Right lobe of liver (tissue), 6 donors: ENCODE data around the gene SUPT6H. TPM values are rescaled to one million over a fixed set of nuclear protein-coding genes. Genes with fewer than 3 reads are reported as not detected.
"Not testable (repeated sequence)": the region's sequence is repeated elsewhere in the genome, so short reads cannot be mapped to it uniquely, and the experiment has no call there.

Experiments
- ATAC-seq, 4 donors: fragments of 200-7000 bp; cut with Tn5 transposase; one replicate each; pipeline ENCODE4 v1.9.1; 2020; ENCODE audit warnings: mild to moderate bottlenecking in 4 of 4, moderate library complexity in 4 of 4
- DNase-seq, 3 donors: peaks; one replicate each; pipeline ENCODE4 v3.0.0-alpha.2; 2020
- H3K27ac ChIP-seq, 3 donors: fragments of 200-600 bp; one replicate each; pipeline ENCODE4 v1.8.0; 2022
- H3K27me3 ChIP-seq, 2 donors: fragments of 200-600 bp; one replicate each; pipeline ENCODE4 v1.8.0; 2022
- H3K36me3 ChIP-seq, 4 donors: fragments of 200-600 bp; sonication (generic) in 1 of 4; one replicate each; pipeline versions ENCODE4 v1.5.1 to v1.8.0; 2017 to 2022; ENCODE audit warnings: control low read depth in 1 of 4
- H3K4me1 ChIP-seq, 4 donors: fragments of 200-600 bp; sonication (generic) in 1 of 4; one replicate each; pipeline versions ENCODE4 v1.5.1 to v1.8.0; 2017 to 2022; ENCODE audit warnings: control low read depth in 1 of 4
- H3K4me3 ChIP-seq, 3 donors: fragments of 200-600 bp; one replicate each; pipeline ENCODE4 v1.8.0; 2022
- H3K9me3 ChIP-seq, 4 donors: fragments of 200-600 bp; sonication (generic) in 1 of 4; one replicate each; pipeline versions ENCODE4 v1.5.1 to v1.8.0; 2017 to 2022; ENCODE audit warnings: control low read depth in 1 of 4
- POLR2A ChIP-seq: fragments of 450-650 bp; IDR thresholded peaks from one replicate; pipeline ENCODE4 v1.6.1; 2017; ENCODE audit warnings: antibody characterized with exemption, mild to moderate bottlenecking
- WGBS: methylation state at CpG from one replicate; pipeline ENCODE4 v1.1.6; 2018; ENCODE audit warnings: low coverage, low lambda C conversion rate; ENCODE audit not compliant: insufficient coverage; ENCODE audit errors: missing lambda C conversion rate; 5-methylcytosine and 5-hydroxymethylcytosine counted together
- intact Hi-C, 2 donors: fragments of 100-400 bp; cut with DNase I; formaldehyde crosslinking; loops; one replicate each; pipeline versions ENCODE4 v1.11.2 to v1.14.1; 2022
- total RNA-seq, 6 experiments: library from RNA; depleted of rRNA in 2 of 6; stranded (reverse); fragments of >200 nt in 2 of 6; fragmentation: NEBNext Ultra II Directional in 3 of 6; extraction: Animal tissue kit (Norgen Biotek cat#: 25700) in 3 of 6; gene quantifications; one replicate each; pipeline versions ENCODE4 v1.1.0 to v1.2.4, GENCODE V29; 2016 to 2023
- TF ChIP-seq, protein P1 (sequence below), 4 donors: fragments of 200-600 bp in 3 of 4; fragments of 450-650 bp in 1 of 4; IDR thresholded peaks; one replicate each; pipeline versions ENCODE4 v1.5.1 to v1.8.0; 2016 to 2022; ENCODE audit warnings: antibody characterized with exemption in 4 of 4, mild to moderate bottlenecking in 2 of 4
- donor health status: DM: no; HTN: yes; CAD: no.
- donor health status: DM: no; HTN: no; CAD: no.
- donor health status: DM: no; HTN: no; CAD: no.
- donor health status: DM: no; HTN: yes; CAD: no.
- donor health status: DM: no; HTN: yes; CAD: no.

The SUPT6H gene
- total RNA-seq, 6 experiments from 2014 or later, result 28.8 to 38.0 (median 34.0) TPM

- H3K4me1 ChIP-seq, result peaks cover 0 to 23% (median 10%) of the 10 kb centered on the region in 4 donors
- ATAC-seq, result no peak
- peaks cover 6 to 36% (median 23%) of the 10 kb centered on the region in 4 donors for H3K36me3 ChIP-seq
- H3K27ac ChIP-seq, result peak overlapping the region; percentile 38 to 74 (median 67)
- intact Hi-C loops, result no loop called here
- TF ChIP-seq POLR2A, result no peak
- TF ChIP-seq, protein P1, sequence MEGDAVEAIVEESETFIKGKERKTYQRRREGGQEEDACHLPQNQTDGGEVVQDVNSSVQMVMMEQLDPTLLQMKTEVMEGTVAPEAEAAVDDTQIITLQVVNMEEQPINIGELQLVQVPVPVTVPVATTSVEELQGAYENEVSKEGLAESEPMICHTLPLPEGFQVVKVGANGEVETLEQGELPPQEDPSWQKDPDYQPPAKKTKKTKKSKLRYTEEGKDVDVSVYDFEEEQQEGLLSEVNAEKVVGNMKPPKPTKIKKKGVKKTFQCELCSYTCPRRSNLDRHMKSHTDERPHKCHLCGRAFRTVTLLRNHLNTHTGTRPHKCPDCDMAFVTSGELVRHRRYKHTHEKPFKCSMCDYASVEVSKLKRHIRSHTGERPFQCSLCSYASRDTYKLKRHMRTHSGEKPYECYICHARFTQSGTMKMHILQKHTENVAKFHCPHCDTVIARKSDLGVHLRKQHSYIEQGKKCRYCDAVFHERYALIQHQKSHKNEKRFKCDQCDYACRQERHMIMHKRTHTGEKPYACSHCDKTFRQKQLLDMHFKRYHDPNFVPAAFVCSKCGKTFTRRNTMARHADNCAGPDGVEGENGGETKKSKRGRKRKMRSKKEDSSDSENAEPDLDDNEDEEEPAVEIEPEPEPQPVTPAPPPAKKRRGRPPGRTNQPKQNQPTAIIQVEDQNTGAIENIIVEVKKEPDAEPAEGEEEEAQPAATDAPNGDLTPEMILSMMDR (IDR thresholded peaks at IDR 0.05), result no peak
- no peak for DNase-seq
- no peaks in the 10 kb centered on the region for H3K27me3 ChIP-seq
- no peaks in the 10 kb centered on the region for H3K9me3 ChIP-seq
- H3K4me3 ChIP-seq, result peak overlapping the region; percentile 81 to 99 (median 87)
- WGBS, result 3% methylated on average over 22 of the region's 30 CpGs
Measured at GRCh38 chr17:28720247-28720996, 58.4 kb downstream of the SUPT6H start.

- H3K27ac ChIP-seq, H3K9me3 ChIP-seq, DNase-seq, H3K27me3 ChIP-seq, ATAC-seq, intact Hi-C loops: not testable (repeated sequence)
- WGBS, result 38% methylated on average over 19 of the region's 19 CpGs
- H3K4me1 ChIP-seq, result peaks cover 0 to 27% (median 11%) of the 10 kb centered on the region in 4 donors
- peak overlapping the region; percentile 81 to 99 (median 87) for H3K4me3 ChIP-seq
- peaks cover 6 to 36% (median 23%) of the 10 kb centered on the region in 4 donors for H3K36me3 ChIP-seq
Measured at GRCh38 chr17:28720997-28721329, 59.0 kb downstream of the SUPT6H start.

- Histone ChIP-seq H3K4me3 (no peak overlapping the region), H3K9me3 (no peaks in the 10 kb centered on the region), H3K36me3 (peaks cover 6 to 36% (median 23%) of the 10 kb centered on the region in 4 donors), H3K4me1 (peaks cover 0 to 29% (median 11%) of the 10 kb centered on the region in 4 donors), H3K27ac (no peak overlapping the region), H3K27me3 (no peaks in the 10 kb centered on the region)
- no peak for DNase-seq
- no peak for TF ChIP-seq POLR2A
- TF ChIP-seq, protein P1 (IDR thresholded peaks at IDR 0.05), result no peak
- intact Hi-C loops, result no loop called here
- 42% methylated on average over 3 of the region's 7 CpGs for WGBS
- ATAC-seq, result no peak
Measured at GRCh38 chr17:28722417-28723158, 60.6 kb downstream of the SUPT6H start.

DNA sequence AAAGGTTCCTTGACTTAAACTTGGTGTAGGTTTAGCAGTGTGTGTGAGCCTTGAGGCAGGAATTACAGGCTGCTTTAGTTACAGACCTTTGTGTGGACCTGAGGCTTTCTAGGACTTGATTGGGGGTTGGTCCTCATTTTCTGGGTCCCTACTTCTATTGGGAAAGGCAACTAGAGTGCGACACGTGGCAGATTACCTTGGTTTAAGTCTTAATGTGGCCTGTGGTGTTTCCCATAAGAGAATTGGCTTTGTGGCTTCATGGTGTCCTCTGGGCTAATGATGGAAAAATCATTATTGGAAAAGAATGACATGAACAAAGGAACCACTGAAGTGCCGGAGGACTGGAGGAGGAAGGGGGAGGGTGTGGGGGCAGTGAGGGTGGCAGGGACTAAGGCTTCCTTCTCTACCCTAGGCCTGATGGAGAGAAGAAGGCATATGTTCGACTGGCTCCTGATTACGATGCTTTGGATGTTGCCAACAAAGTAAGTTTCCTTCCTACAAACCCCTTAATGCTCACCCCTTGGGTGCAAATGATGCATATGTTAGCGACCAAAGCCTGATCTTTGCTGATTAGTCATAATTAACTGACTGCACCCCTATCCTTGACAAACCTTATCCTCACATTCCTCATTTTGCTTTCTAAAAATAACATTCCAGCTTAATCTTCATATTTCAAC, 61.3 kb downstream of the SUPT6H start:
- peaks cover 0 to 29% (median 11%) of the 10 kb centered on the region in 4 donors for H3K4me1 ChIP-seq
- no peaks in the 10 kb centered on the region for H3K9me3 ChIP-seq
- ATAC-seq (no peak), DNase-seq (no peak)
- intact Hi-C loops, result no loop called here
- no peak for TF ChIP-seq POLR2A
- TF ChIP-seq, protein P1 (IDR thresholded peaks at IDR 0.05), result no peak
- no peak overlapping the region for H3K4me3 ChIP-seq
- WGBS, result 77% methylated on average over 5 of the region's 6 CpGs
- no peak overlapping the region for H3K27ac ChIP-seq
- H3K27me3 ChIP-seq, result no peaks in the 10 kb centered on the region
- peaks cover 6 to 36% (median 23%) of the 10 kb centered on the region in 4 donors for H3K36me3 ChIP-seq

- not testable (repeated sequence) for H3K4me3 ChIP-seq, H3K27ac ChIP-seq
- peaks cover 6 to 36% (median 23%) of the 10 kb centered on the region in 4 donors for H3K36me3 ChIP-seq
Measured at GRCh38 chr17:28723836-28724499, 62.0 kb downstream of the SUPT6H start.

More at GRCh38 chr17:28723836-28724499, 62.0 kb downstream of the SUPT6H start:
- H3K27me3 ChIP-seq, H3K9me3 ChIP-seq, DNase-seq, ATAC-seq, intact Hi-C loops: not testable (repeated sequence)
- peaks cover 0 to 25% (median 11%) of the 10 kb centered on the region in 4 donors for H3K4me1 ChIP-seq
- 76% methylated on average over 4 of the region's 4 CpGs for WGBS
